Body of pancreas (tissue), 4 donors: Measurements from ENCODE around the gene BEST2.

Experiments
- POLR2A ChIP-seq, 3 donors: fragments of 450-650 bp; IDR thresholded peaks; one replicate each; pipeline ENCODE4 v1.6.1; 2016; ENCODE audit warnings: antibody characterized with exemption in 3 of 3, mild to moderate bottlenecking in 2 of 3
- TF ChIP-seq, protein P1 (sequence below), 7 experiments: fragments of 450-650 bp in 4 of 7; fragments of 200-600 bp in 3 of 7; sonication (generic) in 3 of 7; IDR thresholded peaks; one replicate each; pipeline ENCODE4 v1.5.1; 2016 to 2019; ENCODE audit warnings: antibody characterized with exemption in 7 of 7

DNA sequence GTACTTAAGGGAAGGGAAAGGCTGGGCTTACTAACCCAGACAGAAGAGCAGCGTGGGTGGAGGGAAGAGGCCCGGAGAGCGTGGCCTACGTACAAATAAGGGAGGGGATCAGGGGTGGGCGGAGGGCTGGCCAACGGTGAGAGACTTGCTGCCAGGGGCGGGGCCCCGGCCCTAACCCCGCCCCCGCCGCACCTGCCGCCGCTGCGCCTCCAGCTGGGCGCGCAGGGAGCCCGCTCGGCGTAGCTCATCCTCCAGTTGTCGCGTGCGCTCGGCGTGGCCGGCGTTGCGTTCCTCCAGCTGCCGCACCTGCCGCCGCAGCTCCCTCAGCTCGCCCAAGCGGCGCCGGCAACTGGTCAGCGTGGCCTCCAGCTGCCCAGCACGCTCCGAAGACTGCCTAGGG is 18.1 kb downstream of the BEST2 start:
- no peak for TF ChIP-seq POLR2A (IDR thresholded peaks at IDR 0.05)
- TF ChIP-seq, protein P1, sequence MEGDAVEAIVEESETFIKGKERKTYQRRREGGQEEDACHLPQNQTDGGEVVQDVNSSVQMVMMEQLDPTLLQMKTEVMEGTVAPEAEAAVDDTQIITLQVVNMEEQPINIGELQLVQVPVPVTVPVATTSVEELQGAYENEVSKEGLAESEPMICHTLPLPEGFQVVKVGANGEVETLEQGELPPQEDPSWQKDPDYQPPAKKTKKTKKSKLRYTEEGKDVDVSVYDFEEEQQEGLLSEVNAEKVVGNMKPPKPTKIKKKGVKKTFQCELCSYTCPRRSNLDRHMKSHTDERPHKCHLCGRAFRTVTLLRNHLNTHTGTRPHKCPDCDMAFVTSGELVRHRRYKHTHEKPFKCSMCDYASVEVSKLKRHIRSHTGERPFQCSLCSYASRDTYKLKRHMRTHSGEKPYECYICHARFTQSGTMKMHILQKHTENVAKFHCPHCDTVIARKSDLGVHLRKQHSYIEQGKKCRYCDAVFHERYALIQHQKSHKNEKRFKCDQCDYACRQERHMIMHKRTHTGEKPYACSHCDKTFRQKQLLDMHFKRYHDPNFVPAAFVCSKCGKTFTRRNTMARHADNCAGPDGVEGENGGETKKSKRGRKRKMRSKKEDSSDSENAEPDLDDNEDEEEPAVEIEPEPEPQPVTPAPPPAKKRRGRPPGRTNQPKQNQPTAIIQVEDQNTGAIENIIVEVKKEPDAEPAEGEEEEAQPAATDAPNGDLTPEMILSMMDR (IDR thresholded peaks at IDR 0.05): no peak
